PC-3 (cell line): ENCODE data around the gene STK16. TPM values are rescaled to one million over a fixed set of nuclear protein-coding genes. Genes with fewer than 3 reads are reported as not detected.
A peak's percentile ranks its signal among the peaks of the same experiment; 100 is the strongest.

Experiments
- ATAC-seq: fragments of 200-7000 bp; cut with Tn5 transposase; 2 replicates; pipeline ENCODE4 v1.9.1; 2020; ENCODE audit warnings: mild to moderate bottlenecking, moderate library complexity
- BruUV-seq: library from RNA; stranded (reverse); fragments of 400-500 nt; replicated peaks from 2 replicates; lab custom pipeline; 2021; lab: Mats Ljungman, UMichigan
- CTCF ChIA-PET: fragments of 300-600 bp; sonication (Branson Sonifier 250); formaldehyde crosslinking; loops from one replicate; lab custom pipeline; 2022; ENCODE audit warnings: antibody characterized with exemption; lab: Charles Lee
- POLR2A ChIA-PET: fragments of 300-600 bp; sonication (Branson Sonifier 250); formaldehyde crosslinking; loops from one replicate; lab custom pipeline; 2022; ENCODE audit warnings: antibody characterized with exemption; ENCODE audit not compliant: unreplicated experiment; lab: Charles Lee
- DNase-seq: peaks from one replicate; pipeline ENCODE4 v3.0.0-alpha.2; 2015
- H2AFZ ChIP-seq: fragments of 300-600 bp; sonication (generic); 2 replicates; pipeline ENCODE4 v1.6.0; 2016; ENCODE audit warnings: antibody characterized with exemption, low read length
- H3F3A ChIP-seq: fragments of 300-600 bp; sonication (generic); one replicate; pipeline ENCODE4 v1.6.0; 2017; ENCODE audit warnings: antibody characterized with exemption, low read length, control low read depth, mild to moderate bottlenecking; ENCODE audit not compliant: unreplicated experiment
- H3K27ac ChIP-seq: fragments of 300-600 bp; sonication (generic); 2 replicates; pipeline ENCODE4 v1.5.1; 2016; ENCODE audit warnings: mild to moderate bottlenecking, low read length
- H3K27me3 ChIP-seq: fragments of 300-600 bp; sonication (generic); 2 replicates; pipeline ENCODE4 v1.6.1; 2016; ENCODE audit warnings: low read length, mixed read lengths
- H3K36me3 ChIP-seq: fragments of 300-600 bp; sonication (generic); 2 replicates; pipeline ENCODE4 v1.6.1; 2016; ENCODE audit warnings: low read depth, mixed run types, low read length, mixed read lengths
- H3K4me1 ChIP-seq: fragments of 300-600 bp; sonication (generic); 2 replicates; pipeline ENCODE4 v1.5.1; 2016; ENCODE audit warnings: low read length; ENCODE audit not compliant: insufficient read depth
- H3K4me2 ChIP-seq: fragments of 300-600 bp; sonication (generic); 2 replicates; pipeline ENCODE4 v1.6.0; 2016; ENCODE audit warnings: low read length
- H3K4me3 ChIP-seq: fragments of 300-600 bp; sonication (generic); 2 replicates; pipeline ENCODE4 v1.5.1; 2016; ENCODE audit warnings: mild to moderate bottlenecking, low read length, mixed read lengths
- H3K79me2 ChIP-seq: fragments of 300-600 bp; sonication (generic); 2 replicates; pipeline ENCODE4 v1.6.1; 2017; ENCODE audit warnings: low read length, mixed read lengths
- H3K9ac ChIP-seq: fragments of 300-600 bp; sonication (generic); 2 replicates; pipeline ENCODE4 v1.6.0; 2016; ENCODE audit warnings: mild to moderate bottlenecking, low read length
- H3K9me2 ChIP-seq: fragments of 300-600 bp; sonication (generic); replicated peaks from 2 replicates; pipeline ENCODE4 v1.6.1; 2016; ENCODE audit warnings: mixed run types, low read length, mixed read lengths
- H3K9me3 ChIP-seq: fragments of 300-600 bp; sonication (generic); 2 replicates; pipeline ENCODE4 v1.6.1; 2016; ENCODE audit warnings: low read length, mixed read lengths
- H4K20me1 ChIP-seq: fragments of 300-600 bp; sonication (generic); 2 replicates; pipeline ENCODE4 v1.6.1; 2016; ENCODE audit warnings: low read length, mixed read lengths
- EZH2 ChIP-seq: fragments of 300-600 bp; sonication (generic); IDR thresholded peaks from one replicate; pipeline ENCODE4 v1.6.1; 2017; ENCODE audit warnings: antibody characterized with exemption, mild to moderate bottlenecking, low read length; ENCODE audit not compliant: unreplicated experiment
- EZH2phosphoT487 ChIP-seq: fragments of 300-600 bp; sonication (generic); IDR thresholded peaks from 2 replicates; pipeline ENCODE4 v1.6.1; 2018; ENCODE audit warnings: mild to moderate bottlenecking, antibody characterized with exemption, low read length, borderline replicate concordance
- intact Hi-C: fragments of 100-400 bp; cut with micrococcal nuclease; formaldehyde crosslinking; loops from 2 replicates; pipeline ENCODE4 v1.9.0; 2023
- total RNA-seq: library from RNA; depleted of rRNA; stranded (reverse); fragments of >200 nt; gene quantifications from 2 replicates; pipeline ENCODE4 v1.2.3, GENCODE V29; 2014
- TF ChIP-seq, protein P1 (sequence below): fragments of 300-600 bp; sonication (generic); conservative IDR thresholded peaks from 2 replicates; pipeline ENCODE4 v1.5.1; 2017; ENCODE audit warnings: antibody characterized with exemption, low read depth, mild to moderate bottlenecking, low read length

The STK16 gene
- total RNA-seq, 1 experiment from 2014 or later = 16.3 TPM

DNA sequence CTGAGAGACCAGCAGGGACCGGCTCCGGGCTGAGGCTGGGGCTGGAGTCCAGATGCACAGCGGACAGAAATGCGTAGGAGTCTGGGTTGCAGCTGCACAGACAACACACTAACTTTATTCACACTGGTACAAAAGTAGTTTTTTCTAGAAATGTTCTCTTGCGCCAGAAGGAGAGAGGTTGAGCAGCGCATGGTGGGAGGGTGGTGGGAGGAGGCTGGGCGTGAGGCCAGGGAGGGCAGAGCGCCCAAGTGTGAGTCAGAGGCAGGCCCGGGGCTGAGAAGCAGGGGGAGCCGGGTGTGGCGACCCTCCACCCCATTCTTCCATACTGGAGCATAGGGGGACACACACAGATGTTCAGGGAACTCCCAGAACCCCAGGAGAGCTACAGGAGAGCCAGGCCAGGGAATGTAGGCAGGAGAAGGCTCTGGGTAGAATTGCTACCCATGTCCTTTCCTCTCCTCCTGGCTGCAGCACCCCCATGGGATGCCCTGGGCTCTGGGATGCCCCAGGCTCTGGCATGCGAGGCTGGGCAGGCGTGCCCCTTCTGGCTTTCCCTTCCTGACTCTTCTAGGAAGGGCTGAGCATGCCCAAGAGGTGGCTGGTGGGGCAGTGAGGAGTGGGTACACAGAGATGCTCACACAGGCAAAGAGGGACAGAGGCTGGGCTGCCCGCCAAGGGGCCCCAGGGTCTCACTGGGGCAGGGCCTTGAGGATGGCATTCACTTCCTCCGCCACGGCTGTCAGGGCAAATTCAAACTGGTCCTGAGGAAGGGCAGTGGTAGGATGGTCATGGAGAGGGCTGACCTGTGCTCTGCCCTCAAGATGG is 44.5 kb downstream of the STK16 start:
- intact Hi-C loops = no loop called here
- BruUV-seq = no TSS peak
- Histone ChIP-seq H2AFZ (no peak overlapping the region), H3K27ac (no peak overlapping the region), H3K4me3 (no peak overlapping the region), H3K9me2 (no peaks in the 10 kb centered on the region), H3K79me2 (no peaks in the 10 kb centered on the region), H3K9me3 (no peaks in the 10 kb centered on the region), H3K27me3 (no peaks in the 10 kb centered on the region), H4K20me1 (no peaks in the 10 kb centered on the region), H3K4me2 (peak overlapping the region; percentile 42), H3K36me3 (peaks cover 3% of the 10 kb centered on the region; the same call in 1 of the 2 replicates), H3K4me1 (peaks cover 18% of the 10 kb centered on the region), H3F3A (no peaks in the 10 kb centered on the region), H3K9ac (no peak overlapping the region)
- ChIA-PET CTCF (no interaction called here), POLR2A (no interaction called here)
- ATAC-seq = peak; percentile 52
- TF ChIP-seq, protein P1, sequence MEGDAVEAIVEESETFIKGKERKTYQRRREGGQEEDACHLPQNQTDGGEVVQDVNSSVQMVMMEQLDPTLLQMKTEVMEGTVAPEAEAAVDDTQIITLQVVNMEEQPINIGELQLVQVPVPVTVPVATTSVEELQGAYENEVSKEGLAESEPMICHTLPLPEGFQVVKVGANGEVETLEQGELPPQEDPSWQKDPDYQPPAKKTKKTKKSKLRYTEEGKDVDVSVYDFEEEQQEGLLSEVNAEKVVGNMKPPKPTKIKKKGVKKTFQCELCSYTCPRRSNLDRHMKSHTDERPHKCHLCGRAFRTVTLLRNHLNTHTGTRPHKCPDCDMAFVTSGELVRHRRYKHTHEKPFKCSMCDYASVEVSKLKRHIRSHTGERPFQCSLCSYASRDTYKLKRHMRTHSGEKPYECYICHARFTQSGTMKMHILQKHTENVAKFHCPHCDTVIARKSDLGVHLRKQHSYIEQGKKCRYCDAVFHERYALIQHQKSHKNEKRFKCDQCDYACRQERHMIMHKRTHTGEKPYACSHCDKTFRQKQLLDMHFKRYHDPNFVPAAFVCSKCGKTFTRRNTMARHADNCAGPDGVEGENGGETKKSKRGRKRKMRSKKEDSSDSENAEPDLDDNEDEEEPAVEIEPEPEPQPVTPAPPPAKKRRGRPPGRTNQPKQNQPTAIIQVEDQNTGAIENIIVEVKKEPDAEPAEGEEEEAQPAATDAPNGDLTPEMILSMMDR = no peak
- TF ChIP-seq EZH2phosphoT487 (no peak), EZH2 (no peak)
- peak; percentile 72 for DNase-seq

DNA sequence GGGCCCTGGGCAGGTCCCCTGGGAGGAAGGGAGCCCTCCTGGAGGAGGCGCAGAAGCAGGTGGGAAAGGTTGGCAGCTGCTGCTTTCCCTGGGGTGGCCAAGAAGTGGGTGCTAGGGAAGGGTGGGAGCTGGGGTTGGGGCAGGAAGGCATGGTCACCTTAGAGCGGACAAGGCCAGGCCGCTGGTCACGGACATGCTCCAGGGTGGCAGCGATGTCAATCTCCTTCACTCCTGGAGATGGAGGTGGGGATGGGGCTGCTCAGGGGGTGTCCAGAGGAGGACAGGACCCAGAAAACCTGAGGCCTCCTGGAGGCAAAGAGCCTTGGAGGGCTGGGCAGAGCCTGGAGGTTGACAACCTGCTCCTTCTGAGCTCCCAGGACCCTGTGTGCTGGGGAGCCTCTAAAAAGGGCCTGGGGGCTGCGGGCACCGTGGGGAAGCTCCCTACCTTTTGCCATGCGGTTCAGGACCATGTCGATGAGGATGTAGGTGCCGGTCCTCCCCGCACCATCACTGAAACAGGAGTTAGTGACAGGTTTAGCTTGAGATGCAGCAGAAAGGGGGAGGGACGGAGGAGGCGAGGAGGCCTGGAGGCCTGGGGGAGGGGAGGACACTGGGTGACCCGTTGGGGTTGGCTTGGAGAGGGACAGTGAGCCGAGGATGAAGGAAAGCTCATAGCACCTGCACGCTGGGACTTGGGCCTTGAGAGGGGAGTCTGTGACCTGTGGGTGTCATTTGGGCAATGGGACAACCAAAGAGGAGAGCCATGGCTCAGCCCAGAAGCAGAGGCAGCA is 45.3 kb downstream of the STK16 start:
- no peak overlapping the region for H2AFZ ChIP-seq
- no TSS peak for BruUV-seq
- no peak overlapping the region for H3K27ac ChIP-seq

More for the DNA sequence above, 45.3 kb downstream of the STK16 start:
- Histone ChIP-seq H3K9me3 (no peaks in the 10 kb centered on the region), H4K20me1 (no peaks in the 10 kb centered on the region), H3K9me2 (no peaks in the 10 kb centered on the region), H3K4me3 (no peak overlapping the region), H3K79me2 (no peaks in the 10 kb centered on the region), H3K36me3 (no peaks in the 10 kb centered on the region), H3K4me1 (peaks cover 23% of the 10 kb centered on the region), H3F3A (no peaks in the 10 kb centered on the region), H3K27me3 (no peaks in the 10 kb centered on the region), H3K9ac (no peak overlapping the region), H3K4me2 (no peak overlapping the region)
- intact Hi-C loops = no loop called here
- no peak for ATAC-seq
- no peak for DNase-seq
- ChIA-PET CTCF (no interaction called here), POLR2A (no interaction called here)
- TF ChIP-seq, protein P1 = no peak
- TF ChIP-seq EZH2phosphoT487 = no peak
- TF ChIP-seq EZH2 = no peak
